ENCODE data around the gene KLHL24. TPM values are rescaled to one million over a fixed set of nuclear protein-coding genes. Genes with fewer than 3 reads are reported as not detected.
"Not testable (repeated sequence)": the region's sequence is repeated elsewhere in the genome, so short reads cannot be mapped to it uniquely, and the experiment has no call there.

The KLHL24 gene
- total RNA-seq, 2 donors from 2014 or later, result 92.9 to 138 TPM

DNA sequence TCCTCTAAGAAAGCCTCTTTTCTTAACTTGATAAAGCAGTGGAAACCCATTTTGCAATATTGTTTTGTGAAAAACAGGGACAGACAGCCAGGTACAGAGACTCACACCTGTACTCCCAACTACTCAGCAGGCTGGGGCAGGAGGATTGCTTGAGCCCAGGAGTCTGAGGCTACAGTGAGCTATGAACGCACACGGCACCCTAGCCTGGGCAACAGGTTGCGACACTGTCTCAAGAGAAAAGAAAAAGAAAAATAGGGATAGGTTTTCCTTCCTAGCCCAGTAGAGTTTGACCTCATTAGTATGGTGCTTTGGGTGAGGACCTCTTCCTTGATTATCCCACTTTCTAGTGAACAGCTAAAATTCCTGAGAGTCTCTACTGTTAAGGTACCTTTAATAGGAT, 44.6 kb downstream of the KLHL24 start:
- DNase-seq (no peak), ATAC-seq (no peak)
- intact Hi-C loops (cut with DNase I), result no loop called here

DNA sequence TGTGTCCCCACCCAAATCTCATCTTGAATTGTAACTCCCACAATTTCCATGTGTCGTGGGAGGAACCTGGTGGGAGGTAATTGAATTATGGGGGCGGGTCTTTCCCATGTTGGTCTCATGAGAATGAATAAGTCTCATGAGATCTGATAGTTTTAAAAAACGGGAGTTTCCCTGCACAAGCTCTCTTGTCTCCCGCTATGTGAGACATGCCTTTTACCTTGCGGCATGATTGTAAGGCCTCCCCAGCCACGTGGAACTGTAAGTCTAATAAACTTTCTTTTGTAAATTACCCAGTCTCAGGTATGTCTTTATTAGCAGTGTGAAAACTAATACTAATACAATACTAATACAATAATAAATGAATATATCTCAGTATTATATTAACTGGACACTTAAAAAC, 52.3 kb downstream of the KLHL24 start:
- no peak for DNase-seq
- intact Hi-C loops (cut with DNase I), result no loop called here
- ATAC-seq, result no peak

DNA sequence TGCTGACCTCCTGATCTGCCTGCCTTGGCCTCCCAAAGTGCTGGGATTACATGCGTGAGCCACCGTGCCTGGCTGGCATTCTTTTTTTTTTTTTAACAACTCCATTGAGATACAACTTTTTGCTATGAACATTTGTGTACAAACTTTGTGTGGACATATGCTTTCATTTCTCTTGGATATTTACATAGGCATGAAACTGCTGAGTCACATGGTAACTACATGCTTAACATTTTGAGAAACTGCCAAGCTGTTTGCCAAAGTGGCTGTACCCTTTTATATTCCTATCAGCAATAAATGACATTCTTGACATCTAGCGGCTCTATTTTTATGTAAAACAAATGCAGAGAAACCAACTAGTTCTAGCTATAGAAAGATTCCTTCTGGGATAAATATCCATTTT, 53.5 kb downstream of the KLHL24 start:
- ATAC-seq (no peak), DNase-seq (no peak)
- intact Hi-C loops (cut with DNase I), result no loop called here

DNA sequence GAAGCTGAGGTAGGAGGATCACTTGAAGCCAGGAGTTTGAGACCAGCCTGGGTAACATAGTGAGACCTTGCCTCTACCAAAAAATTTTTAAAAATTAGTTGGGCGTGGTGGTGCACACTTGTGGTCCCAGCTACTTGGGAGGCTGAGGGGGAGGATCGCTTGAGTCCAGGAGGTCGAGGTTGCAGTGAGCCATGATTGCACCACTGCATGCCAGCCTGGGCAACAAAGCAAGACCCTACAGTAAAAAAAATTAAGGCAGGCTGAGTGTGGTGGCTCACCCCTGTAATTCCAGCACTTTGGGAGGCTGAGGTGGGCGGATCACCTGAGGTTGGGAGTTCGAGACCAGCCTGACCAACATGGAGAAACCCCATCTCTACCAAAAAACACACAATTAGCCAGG, 54.2 kb downstream of the KLHL24 start:
- intact Hi-C loops (cut with DNase I); DNase-seq; ATAC-seq: not testable (repeated sequence)

DNA sequence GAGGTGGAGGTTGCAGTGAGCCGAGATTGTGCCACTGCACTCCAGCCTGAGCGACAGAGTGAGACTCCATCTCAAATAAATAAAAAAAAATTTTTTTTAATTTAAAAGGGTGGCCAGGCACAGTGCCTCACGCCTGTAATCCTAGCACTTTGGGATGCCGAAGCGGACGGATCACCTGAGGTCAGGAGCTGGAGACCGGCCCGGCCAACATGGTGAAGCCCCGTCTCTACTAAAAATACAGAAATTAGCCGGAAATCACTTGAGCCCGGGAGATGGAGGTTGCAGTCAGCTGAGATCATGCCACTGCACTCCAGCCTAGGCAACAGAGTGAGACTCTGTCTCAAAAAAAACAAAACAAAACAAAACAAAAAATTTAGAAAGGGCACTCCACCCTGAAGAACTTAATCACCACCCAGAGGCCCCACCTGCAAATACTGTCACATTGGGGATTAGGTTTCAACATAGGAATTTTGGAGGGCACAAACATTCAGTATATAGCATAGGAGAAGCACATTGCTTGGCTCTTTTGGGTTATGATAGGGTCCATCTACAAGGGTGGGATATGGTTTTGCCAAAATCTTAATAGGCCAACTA, 55.1 kb downstream of the KLHL24 start:
- intact Hi-C loops (cut with DNase I), result no loop called here
- ATAC-seq, result no peak
- DNase-seq, result no peak

DNA sequence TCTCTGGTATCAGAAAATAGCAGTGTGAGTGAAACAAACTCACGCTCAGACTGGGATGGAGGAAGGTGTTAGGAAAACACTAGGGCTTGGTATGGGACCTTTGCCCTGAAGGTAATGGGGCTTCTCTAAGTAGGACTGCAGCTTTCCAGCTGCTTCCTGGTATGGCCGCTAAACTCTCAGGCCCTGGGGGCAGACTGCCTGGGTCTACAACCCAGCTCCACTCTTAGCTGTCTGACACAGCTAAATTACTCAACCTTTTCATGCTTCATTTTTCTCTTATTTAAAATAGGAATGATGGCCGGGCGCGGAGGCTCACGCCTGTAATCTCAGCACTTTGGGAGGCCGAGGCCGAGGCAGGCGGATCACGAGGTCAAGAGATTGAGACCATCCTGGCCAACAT, 57.0 kb downstream of the KLHL24 start:
- no peak for ATAC-seq
- intact Hi-C loops (cut with DNase I), result no loop called here

DNA sequence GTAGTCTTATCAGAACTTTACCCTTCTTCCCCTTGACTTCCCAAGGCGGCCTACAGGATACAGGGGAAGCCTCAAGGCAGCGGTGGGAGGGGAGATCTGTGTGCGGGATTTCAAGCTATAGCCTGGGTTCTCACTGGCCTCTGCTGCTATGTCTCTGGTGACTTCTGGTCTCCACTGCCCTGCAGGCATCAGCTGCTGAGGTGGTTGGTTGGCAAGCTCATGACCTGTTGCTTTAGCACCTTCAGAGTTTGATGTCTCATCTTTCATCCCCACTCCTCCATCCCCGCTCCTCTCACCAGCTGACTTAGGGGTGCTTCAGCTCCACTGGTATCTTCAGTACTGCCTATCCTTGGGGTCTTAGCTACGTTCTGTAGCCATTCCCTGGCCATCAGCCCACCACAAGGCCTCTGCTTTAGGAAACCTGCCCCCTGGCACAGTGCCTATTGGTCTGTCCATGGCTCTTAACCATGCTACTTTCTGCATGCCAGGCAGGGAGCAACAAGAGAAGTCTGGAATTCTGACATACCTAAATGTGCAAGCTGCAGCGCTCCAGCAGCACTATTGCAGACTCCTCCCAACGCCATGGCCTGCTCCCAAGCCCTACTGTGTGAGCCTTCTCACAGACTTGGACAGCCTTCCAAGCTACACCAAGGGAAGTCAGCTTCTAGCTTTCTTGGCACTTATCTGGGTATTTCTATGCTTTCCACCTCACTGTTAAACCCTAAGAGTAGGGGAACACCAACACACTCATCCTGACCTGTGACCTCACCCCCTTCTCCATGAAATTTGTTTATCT, 60.3 kb downstream of the KLHL24 start:
- DNase-seq (no peak), ATAC-seq (no peak)
- intact Hi-C loops (cut with DNase I), result no loop called here

More for the DNA sequence above, 57.0 kb downstream of the KLHL24 start:
- DNase-seq, result no peak

DNA sequence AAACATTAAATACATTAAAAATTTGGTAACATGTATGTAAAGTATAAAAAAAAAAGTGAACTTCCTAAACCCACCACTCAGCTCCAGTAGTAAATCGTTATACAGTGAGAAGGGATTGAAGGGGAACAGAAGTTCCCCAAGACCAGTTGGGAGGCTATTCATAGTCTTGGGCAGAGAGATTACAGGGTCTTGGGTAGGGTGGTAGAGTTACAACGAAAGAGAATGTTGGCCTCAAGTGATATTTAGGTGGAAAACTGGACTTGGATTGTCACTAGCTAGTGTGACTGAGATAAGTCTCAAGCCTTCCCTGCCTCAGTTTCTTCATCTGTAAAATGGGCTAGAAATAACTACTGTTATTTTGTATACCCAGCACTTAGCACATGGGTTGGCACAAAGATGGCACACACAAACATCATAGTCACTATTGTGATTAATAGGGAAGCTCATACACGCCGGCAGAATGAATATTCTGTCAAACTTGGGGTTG, 61.7 kb downstream of the KLHL24 start:
- ATAC-seq (no peak), DNase-seq (no peak)
- intact Hi-C loops (cut with DNase I), result no loop called here

DNA sequence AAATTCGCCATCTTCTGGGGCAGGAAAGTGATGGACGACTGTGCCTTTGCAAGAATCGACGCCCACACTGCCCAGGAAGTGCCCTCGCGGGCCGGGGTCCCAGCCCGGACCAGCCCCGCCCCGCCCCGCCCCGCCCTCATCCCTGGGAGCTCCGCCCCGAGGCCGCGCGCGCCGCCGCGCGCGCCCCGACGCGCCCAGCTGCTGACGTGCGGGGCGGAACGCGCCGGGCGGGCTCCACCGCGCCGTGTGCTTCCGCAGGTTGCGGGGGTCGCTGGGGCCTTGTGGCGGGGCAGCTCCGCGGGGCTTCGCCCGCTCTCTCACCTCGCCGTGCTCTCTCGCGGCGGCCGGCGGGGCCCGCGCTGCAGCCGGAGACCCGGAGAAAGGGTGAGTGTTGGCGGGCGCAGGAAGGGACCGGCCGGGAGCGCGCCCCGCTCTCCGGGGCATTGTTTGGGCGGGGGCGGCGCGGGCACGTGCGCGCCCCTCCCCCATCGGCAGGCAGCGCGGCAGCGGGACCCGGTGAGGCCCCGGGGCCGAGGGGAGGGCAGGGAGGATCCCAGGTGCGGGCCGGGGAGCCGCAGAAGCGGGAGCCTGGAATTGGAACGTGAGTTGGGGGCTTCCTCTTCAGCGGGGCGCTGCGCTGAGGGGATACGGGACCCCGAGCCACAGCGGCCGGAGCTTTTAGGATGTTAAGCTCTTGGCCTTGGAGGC, 62.3 kb downstream of the KLHL24 start, which contains the start of gene YEATS2:
YEATS2 (plus strand) TSS at position 188 of the 708 bp plus-strand sequence. CDS start 17,366 bp downstream, outside the sequence.
- intact Hi-C loops (cut with DNase I), result no loop called here

DNA sequence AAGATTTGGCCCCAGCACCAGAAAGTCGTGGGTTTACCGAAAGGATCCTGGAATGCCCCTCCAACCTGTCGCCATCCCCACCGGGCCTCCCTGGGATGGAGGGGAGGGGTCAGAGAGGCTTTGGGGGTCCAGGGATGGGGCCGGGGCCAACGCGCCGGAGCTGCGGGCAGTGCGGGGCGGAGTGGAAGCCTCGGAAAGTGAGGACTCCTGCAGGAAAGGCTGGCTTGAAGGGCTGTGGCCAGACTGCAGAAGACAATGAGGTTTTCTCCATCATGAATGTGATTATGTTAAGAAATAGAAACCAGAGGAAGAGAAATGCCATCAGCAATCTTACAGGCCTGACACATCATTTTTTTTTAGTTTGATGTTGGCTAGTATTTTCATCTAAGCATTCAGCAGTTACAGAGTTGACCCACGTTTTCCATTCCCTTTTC, 62.9 kb downstream of the KLHL24 start:
- intact Hi-C loops (cut with DNase I), result no loop called here
- peak; percentile 58 to 66 for ATAC-seq
- peak; percentile 40 for DNase-seq

More for the DNA sequence above, 62.3 kb downstream of the KLHL24 start, which contains the start of gene YEATS2:
- DNase-seq, result peak; percentile 73
- ATAC-seq, result peak; percentile 95 to 96

DNA sequence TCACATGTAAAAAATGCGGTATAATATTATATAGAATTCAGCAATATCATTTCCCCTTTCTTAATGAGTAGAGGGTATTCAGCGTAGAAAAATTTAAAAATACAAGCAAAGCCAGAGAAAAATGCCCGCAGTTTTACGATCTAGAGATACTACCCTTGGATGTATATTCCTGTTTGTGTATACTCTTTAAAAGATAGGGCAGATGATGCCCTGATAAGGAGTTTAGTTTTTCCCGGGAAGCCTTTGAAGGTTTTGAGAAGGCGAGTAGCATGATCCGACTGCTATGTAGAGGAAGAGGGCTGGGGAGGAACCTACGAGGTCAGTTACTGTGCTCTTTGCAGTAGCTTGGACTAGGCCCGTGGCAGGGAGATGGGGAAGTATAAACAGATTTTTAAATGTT, 63.3 kb downstream of the KLHL24 start:
- intact Hi-C loops (cut with DNase I), result no loop called here
- ATAC-seq (peak; percentile 24 to 57), DNase-seq (no peak)

DNA sequence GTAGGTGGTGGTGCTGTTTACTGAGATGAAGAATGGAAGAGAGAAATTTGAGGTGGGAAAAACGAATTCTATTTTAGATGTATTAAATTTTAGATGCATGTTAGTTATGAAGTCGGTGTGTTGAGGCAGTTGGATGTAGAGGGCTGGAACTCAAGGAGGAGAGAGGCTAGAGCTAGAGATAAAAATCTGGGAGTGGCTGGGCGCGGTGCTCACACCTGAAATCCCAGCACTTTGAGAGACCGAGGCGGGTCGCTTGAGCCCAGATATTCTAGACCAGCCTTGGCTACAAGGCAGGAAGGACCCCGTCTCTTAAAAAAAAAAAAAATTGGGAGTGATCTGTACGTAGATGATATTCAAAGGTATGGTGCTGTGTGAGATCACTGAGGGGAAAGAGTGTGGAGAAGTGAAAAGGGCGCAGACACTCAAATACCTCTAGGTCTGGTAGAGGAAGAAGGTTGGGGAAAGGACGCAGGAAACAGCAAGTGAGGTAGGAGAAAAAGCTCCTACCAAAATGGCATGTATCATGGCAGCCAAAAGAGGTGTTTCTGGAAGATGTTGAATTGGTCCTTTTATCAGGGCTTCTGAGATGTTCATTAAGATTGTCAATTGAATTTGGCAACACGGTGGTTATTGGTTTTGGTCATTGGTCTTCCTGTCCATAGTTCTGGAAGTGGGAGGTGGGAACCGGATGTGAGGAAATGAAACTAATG, 64.0 kb downstream of the KLHL24 start:
- intact Hi-C loops (cut with DNase I), result no loop called here
- no peak for ATAC-seq
- DNase-seq, result no peak

DNA sequence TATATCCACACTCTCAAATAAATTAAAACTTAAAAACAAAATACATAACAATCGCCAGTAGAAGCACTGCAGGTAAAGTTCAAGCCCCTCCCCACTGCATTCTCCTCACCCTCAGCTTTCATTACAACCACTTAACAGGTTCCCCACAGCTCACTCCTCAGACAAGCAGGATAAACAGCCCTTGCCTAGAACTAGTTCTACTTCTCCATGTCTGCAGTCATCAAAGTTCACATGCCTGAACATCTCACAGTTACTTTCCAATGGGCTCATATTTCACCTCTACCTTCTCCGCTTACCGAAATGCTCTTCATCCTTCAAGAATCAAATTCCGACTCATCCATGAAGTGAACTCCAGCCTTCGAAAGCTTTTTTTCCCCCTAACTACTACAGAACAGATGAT, 66.3 kb downstream of the KLHL24 start:
- intact Hi-C loops (cut with DNase I), result no loop called here
- DNase-seq (no peak), ATAC-seq (no peak)

DNA sequence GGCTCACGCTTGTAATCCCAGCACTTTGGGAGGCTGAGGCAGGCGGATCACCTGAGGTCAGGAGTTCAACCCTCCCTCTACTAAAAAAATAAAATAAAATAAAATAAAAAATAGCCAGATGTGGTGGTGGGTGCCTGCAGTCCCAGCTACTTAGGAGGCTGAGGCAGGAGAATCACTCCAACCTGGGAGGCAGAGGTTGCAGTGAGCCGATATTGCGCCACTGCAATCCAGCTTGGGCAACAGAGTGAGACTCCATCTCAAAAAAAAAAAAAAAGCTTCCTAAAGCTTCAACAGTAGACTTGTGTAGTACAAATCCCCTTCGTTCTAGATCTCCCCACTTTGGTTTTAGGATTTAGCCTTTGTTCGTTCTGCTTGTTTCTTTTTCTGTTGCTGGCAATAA, 68.5 kb downstream of the KLHL24 start:
- DNase-seq; intact Hi-C loops (cut with DNase I); ATAC-seq: not testable (repeated sequence)

DNA sequence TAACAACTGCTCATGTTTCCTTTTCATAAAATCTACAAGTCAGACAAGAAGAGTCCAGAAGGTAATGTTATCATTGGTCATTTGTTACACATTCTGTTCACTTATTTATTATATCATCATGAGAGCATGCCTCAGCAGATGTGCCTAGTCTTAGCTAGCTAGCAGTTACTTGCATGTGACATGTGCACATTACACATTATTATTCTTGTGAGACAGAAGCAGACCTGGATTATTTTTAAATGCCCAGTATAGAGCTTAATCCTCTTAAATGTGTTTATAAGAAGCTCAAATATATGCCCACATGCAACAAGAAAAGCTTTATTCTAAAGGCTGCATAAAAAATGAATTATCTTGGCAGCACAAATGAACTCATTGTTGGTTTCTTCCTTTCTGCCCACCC, 74.8 kb downstream of the KLHL24 start:
- ATAC-seq, result no peak
- intact Hi-C loops (cut with DNase I), result no loop called here
- no peak for DNase-seq

DNA sequence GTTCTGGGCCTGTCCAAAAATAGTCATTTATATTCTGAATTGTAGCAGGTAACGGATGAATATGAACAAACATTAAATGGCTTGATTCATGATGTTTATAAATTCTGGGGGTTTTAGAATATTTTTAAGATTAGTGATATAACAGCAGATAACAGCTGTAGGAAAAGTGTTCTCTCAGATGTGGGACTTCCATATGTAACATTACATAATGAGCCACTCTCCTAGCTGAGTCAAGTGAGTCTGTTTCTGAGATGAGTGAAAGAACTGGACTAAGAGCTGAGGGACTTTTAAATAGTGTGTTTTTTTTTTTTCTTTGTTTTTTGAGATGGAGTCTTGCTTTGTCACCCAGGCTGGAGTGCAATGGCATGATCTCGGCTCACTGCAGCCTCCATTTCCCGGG, 76.1 kb downstream of the KLHL24 start:
- ATAC-seq (no peak), DNase-seq (no peak)
- intact Hi-C loops (cut with DNase I), result no loop called here

DNA sequence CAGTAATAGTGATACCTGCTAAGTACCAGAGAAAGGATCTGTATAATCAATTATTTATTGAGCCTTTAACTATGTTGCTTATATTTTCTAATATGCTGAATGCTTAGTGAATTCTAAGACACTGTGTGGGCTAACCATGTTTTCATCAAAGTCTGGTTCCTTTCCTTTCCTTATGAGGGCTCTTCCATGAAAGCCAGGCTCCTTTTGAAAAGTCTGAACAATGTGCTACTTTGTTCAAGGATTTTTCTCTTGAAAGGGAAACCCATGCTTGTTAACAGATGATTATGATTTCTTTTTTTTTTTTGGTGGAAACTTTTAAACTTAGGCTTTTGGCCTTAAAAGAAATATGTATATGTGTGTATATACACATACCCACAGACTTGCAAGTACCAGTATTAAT, 79.2 kb downstream of the KLHL24 start:
- DNase-seq (no peak), ATAC-seq (no peak)
- intact Hi-C loops (cut with DNase I), result no loop called here

DNA sequence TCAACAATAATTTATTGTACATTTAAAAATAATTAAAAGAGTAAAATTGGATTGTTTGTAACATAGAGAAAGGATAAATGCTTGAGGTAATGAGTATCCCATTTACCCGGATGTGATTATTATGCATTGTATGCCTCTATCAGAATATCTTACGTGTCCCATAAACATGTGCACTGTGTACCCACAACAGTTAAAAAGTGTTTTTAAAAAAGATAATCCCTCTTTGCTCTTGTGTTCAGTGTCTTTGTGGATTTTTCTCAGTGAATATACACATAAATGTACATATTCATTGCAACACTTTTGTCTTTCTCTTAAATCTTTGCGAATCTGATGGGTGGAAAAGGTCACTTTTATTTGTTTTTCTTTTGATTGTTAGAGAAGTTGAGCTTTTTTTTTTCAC, 82.6 kb downstream of the KLHL24 start:
- no peak for DNase-seq
- intact Hi-C loops (cut with DNase I), result no loop called here
- no peak for ATAC-seq

DNA sequence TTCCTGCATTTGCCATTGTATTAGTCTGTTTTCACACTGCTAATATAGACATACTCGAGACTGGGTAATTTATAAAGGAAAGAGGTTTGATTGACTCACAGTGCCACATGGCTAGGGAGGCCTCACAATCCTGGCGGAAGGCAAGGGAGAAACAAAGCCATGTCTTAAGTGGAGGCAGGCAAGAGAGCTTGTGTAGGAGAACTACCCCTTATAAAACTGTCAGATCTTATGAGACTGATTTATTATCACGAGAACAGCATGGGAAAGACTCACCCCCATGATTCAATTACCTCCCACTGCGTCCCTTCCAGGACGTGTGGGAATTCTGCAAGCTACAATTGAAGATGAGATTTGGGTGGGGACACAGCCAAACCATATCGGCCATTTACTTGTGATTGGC, 90.0 kb downstream of the KLHL24 start:
- intact Hi-C loops (cut with DNase I), result no loop called here
- DNase-seq, result no peak
- ATAC-seq, result no peak

Measured in left cardiac atrium (tissue), 4 donors.